Cerebellar nuclear complex (tissue), 1 donor: Measurements from ENCODE around the gene HLCS.

Source experiments
- DNase-seq, 2 experiments: peaks; one replicate each; lab custom pipeline; 2025; lab: John Stamatoyannopoulos, UW

Gene HLCS

DNA sequence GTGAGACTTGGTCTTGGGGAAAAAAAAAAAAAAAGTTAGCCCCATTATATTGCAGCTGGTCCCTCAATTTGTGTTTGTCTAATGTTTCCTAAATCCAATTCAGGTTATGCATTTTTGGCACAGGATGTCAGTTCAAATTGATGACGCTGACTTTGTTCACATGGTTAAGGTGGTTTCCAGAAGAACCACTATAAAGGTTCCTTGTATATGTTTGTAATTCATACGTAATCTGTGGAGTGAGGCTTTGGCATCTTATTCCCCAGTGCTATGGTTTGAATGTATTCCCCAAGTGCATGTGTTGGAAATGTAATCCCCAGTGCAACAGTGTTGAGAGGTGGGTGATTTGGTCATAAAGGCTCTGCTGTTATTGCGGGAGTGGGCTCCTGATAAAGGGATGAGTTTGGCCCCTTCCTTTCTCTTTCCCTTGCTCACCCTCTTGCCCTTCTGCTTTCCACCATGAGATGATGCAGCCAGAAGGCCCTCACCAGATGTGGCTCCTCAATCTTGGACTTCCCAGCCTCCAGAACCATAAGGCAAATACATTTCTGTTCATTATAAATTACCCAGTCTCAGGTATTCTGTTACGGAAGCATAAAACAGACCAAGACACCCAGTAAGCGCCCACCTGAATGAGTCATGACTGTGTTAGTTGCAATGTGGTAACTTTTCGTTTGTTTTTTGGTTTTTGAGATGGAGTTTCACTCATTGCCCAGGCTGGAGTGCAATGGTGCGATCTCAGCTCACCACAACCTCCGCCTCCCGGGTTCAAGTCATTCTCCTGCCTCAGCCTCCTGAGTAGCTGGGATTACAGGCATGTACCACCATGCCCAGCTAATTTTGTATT lies 19.5 kb upstream of the HLCS start:
- no peak for DNase-seq

DNA sequence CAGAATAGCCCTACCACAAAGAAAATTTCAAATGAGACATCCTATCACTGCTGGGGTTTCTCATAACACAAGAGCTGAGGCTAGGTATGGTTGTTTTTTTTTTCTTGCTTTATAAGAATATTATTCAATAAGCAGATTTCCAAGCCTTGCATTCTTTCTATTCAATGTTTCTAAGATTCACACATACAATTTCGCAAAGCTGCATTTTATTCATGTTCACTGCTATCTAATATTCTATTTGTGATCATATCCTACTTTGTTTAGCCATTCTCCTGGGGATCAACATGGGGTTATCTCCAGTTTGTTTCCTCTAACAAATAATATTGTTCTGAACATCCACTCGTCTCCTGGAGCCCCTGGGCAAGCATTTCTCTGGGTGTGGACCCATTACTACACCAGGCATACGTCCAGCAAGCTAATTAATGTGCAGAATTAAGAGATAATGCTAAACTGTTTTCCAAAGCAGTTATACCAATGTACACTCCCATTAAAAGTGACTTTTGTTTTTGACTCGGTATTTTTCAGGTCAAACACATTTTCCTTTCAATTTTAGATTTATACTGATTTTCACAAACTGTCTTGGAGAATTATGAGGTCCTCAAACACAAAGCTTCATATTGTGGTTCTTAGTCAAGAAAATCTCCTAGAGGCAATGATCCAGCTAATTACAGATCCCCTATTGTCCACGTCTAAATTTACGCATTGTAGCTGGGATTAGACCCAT lies 15.7 kb upstream of the HLCS start:
- DNase-seq, result no peak

DNA sequence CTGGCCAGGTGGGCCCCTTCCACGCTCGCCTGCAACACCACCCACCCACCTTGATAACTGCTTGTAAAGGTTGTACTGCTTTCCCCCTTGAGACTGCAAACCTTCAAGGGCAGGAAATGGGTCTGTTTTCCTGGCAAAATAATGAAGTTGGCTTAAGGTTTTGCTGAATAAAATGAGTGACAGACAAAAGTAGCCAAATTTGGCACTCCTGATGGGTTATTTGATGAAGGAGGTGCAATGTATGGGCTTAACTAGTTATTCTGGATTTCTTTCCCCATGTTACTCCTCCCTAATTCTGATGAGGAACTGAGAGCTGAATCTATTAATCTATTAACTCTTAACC lies 14.6 kb upstream of the HLCS start:
- no peak for DNase-seq

DNA sequence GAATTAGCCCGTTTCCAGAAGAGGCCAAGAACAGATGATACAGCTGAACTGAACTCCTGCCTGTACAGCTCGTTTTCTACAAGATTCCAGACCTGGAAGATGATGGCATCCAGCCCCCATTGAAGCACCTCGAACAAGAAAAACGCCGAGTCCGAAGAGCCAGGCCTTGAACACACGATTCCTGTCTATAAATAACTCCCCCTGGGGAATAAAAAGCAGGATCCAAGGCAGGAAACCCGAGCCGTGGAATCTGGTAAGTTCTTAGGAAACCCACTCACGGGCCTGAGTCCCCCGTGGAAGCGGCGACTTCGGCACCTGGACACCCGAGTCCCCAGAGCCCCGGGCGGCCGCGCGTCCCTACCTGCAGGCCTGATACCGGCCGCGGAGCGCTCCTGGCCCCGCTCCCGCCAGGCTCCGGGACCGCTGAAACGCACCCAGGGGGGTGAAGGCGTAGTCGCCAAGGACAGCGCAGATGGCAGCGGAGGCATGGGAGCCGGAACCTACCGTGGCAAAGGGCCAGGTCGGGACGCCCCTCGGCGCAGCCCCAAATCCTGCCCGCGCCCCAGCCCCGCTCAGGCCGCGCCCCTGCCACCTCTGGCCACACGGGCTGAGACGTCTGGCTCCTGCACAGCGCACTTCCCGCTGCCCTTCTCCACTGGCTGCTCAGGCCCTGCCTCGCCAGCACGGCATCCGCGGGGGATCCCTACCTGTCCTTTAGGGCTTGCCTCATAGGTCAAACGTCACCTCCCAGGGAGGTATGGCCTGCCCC lies 14.0 kb upstream of the HLCS start:
- DNase-seq, result no peak

DNA sequence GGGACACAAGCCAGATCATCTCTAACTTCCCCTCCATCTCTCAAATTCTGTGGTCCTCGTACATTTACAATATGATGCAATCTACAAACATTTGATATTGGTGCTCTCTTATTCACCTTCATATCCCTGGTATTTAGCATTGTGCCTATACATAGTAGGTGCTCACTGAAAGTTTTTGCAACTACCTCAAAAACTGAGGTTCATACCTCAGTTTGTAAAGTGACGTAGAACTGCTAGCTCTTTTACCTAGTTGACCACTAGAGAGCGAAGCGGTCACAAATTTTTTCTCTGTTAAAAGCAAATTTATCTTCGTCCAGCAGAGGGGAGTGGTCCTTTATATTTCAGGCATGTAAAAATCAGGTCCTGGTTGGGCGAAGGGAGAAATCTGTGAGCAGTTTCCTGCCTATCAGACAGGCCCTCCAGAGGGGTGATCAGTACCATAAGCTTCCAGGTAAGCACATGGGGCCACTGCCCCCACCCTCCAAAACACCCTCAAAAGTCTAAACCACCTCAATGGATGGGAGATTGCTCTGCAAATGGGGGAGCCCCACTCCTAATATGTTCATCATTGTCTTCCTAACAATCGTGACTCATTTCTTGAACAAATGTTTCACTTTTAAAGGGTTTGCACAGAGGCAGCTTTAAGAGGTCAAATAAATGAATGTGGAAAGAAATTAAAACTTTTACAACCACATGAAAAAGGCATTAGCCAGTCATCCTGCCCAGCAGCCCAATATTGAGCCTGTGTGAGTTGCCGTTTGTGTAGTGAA lies 10.6 kb upstream of the HLCS start:
- DNase-seq, result no peak

DNA sequence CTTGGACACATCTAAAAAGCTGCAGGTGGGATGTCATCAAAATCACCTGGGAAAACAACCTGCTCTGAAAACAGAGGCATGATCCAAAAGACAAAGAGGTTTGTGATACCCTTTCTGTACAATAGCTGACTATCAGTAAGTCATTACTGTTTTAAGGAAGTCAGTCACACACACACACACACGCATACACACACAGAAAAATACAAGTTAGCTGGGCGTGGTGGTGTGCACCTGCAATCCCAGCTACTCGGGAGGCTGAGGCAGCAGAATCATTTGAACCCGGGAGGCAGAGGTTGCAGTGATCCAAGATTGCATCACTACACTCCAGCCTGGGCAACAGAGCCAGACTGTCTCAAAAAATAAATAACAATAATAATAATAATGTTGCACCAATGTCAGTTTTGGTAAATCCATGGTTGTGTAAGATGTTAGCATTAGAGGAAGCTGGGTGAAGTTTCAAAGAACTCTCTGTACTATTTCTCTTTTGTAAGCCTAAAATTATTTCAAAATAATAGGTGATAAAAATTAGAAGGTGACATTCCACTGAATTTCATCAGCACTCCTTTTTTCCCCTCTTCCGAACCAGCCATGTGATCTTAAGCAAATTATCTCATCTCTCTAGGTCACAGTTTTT lies 9.9 kb upstream of the HLCS start:
- no peak for DNase-seq

DNA sequence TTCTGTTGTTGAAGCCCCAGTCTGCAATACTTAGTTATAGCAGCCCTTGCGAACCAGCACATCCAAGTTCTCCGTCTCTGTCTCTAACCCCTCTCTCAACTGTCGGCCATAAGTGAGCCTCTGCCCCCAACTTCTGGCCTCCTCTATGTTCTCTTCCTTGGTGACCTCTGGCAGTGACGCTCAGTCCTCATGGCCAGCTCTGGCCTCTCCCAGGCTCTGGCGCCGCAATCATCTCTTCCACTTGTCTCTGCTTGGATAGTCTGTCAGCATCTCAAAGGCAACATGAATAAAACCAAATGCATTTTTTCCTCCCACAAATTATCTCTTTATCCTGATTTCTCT lies 8.4 kb upstream of the HLCS start:
- no peak for DNase-seq

DNA sequence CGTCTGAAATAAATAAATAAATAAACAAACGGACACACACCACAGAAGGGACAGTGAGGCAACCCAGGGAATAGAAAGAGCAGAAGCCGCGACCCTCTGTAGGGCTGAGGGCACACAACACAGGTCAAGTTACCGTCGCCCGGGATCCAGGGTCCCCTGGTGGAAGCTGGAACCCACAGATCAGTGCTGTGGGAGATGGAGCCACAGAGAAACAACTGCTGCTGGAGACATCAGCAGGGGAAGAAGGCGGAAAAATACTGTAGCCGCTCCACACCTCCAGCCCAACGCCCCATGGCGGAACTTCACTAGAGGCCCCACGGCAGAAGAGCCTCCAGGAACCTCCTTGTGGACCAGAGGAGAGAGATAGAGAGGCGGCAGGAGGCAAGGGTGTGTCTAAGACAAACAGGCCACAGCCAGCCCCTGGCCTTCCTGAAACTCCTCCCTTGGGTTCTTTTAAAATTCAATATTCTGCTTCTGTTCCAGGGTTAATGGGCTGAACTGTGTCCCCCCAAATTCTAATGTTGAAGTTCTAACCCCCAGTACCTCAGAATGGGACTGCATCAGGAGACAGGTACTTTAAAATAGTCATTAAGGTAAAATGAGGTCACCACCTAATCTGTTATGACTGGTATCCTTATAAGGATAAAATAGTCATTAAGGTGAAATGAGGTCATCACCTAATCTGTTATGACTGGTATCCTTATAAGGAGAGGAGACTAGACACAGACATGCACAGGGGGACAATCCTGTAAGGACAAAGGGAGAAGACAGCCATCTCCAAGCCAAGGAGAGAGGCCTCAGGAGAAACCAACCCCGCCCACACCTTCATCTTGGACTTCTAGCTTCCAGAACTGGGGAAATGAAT lies 7.7 kb upstream of the HLCS start:
- DNase-seq, result no peak

DNA sequence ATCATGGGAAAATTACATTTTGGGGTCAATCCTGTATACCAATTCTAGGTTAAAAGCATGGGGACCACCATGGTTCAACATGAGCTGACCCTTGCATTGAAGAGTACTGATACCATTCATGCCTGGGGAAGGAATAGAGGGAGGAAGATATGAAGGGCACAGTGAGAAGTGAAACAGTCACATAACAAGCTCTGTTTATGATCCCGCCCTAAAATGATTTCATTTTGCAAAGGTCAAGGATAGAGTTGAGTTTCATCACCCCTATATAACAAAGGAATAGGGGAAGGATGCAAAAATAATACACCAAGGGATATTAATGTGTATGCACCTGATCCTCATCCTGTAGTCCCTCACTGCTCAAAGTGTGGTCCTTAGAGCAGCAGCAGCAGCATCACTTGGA lies 2.5 kb upstream of the HLCS start:
- DNase-seq, result no peak

DNA sequence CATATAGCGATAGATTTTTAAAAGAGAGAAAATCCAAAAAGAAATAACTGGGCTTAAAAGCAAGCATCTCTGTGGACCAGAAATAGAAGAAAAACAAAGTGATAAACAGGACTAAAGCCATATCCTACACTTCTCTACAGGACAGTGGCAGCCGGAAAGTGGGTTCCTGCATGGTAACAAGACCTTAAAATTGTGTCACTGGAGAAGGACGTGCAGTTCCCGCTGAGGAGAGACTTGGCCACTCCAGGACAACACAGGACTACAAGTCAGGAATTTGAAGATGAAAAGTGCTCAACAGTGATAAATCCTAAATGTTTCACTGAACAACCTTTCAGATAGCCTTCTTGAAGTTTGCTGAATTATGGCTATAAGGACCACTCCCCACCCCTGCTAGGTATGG lies 1.9 kb upstream of the HLCS start:
- no peak for DNase-seq

DNA sequence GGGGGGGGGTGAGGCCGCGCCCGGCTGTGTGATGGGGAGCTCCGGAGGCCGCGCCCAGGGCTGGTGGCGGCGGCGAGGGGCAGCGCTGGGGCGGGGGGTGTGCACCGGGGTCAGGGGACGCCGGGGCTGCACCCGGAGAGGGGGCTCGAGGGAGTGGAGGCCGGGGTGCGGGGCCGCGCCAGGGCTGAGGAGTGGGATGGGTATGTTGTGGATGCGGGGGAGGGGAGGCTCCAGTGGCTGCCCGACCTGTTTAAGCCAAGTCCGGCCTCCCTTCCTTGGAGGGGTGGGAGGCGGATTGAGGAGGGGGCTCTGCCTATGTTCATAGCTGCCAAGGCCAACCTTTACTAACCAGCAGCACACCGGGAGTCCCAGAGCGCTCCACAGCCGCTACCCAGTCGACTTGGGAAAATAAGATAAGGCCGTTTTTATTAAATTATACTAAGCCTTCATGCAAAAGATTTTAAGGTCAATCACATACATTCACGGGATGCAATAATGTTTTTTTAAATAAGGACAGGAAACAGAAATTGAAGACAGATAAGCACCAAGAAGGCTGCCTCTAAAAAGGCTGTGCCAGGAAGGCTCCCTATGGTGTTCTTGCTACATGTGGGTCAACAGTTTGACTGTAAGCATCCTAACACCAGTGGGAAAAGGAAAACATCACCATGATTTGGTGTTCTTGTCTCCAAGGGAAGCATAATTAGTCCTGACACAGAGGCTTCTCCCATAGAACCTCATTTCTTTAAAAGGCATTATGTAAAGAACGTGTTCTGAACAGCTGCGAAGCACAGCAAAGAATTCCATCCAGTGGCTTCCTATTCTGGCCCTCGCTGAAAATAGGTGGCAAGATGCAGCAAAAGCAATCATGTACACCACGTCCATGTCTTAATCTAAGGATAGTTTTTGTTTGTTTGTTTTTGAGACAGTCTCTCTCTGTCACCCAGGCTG lies 626 bp upstream of the HLCS start:
- peak in 1 of 2 experiments; percentile 20 for DNase-seq

DNA sequence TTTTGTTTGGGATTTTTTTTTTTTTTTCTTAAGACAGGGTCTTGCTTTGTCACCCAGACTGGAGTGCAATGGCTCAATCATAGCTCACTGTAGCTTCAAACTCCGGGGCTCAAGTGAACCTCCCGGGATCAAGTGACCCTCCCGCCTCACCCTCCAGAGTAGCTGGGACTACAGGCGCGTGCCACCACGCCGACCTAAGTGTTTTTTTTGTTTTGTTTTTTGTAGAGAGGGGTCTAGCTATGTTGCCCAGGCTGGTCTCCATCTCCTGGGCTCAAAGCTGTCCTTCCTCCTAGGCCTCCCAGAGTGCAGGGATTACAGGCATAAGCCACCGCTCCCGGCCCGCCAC lies 776 bp downstream of the HLCS start:
- no peak for DNase-seq

DNA sequence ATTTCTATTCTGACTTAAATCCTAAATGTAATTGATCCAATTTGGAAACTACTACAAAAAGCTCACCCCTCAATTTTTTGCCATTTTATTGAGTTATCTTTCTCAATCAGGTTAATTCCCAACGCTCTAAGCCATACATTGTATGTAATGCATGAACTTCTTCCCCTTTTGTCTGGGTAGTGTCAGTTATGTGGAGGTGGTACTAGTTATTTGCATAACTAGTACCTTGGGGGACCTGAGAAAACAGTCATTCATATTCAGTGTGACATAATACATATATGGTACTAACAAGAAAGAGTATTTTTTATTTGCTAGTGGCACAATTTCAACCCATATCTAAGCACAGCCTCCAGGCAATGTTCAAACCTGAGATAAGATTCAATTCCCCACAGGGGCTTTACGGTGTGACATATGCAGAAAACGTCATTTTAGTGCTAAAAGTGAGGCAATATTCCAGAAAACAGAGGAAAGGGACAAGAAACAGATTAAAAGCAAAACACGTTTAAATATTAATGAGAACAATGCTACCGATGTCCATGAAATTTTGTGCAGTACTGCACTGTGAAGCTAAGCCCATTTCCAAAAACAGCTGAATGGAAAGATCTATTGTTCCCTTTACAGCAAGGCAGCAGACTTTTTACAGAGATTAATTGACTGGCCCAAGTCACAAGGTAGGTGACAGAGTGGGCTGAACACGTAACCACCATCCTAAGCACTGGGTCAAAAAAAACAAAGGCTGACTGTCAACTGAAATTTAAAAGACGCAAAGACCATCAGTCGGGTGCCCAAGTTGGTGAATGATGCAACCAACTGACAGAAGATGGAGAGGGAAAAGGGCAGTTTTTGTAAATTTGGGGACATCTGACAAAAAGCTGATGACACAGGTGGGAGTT lies 1.4 kb downstream of the HLCS start:
- no peak for DNase-seq

DNA sequence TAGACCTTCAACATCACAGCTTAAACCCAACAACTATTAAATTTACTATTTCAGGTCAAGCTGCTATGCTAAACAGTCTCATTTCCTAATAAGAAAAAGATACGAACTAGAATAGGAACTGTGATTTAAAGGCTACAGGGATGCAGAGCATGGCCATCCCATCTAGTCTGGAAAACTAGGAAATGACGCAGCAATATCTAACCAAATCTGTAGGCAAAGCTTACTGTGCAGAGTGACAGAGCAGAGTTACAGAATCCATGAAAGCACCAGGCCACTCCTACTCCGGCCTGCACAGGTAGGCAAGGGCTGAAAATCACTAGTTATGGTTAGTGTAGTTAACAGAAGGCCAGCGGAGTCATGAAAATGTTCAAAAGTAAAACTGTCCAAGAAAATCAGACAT lies 2.1 kb downstream of the HLCS start:
- no peak for DNase-seq

DNA sequence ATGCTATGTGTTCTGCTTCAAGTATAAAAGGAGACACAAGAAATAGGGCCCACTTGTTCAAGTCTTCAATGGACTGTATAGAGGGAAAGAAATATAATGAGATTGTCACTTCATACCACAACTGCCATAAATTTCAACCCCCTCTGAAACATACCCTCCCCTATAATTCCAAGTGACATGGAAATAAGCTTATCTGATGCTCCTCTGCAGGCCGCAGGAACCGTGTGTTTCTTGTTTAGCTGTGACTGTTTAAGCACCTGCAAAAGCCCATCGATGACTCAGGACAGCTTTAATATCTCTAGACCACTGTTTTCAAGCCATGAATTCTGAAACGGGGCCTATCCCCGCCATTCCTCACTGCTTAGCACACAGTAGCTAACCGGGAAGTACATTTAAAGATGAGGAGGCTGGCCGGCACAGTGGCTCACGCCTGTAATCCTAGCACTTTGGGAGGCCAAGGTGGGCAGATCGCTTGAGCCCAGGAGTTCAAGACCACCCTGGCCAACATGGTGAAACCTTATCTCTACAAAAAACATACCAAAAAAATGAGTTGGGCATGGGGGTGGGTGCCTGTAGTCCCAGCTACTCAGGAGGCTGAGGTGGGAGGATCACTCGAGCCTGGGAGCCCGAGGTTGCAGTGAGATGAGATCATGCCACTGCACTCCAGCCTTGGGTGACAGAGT lies 4.2 kb downstream of the HLCS start:
- DNase-seq, result no peak

DNA sequence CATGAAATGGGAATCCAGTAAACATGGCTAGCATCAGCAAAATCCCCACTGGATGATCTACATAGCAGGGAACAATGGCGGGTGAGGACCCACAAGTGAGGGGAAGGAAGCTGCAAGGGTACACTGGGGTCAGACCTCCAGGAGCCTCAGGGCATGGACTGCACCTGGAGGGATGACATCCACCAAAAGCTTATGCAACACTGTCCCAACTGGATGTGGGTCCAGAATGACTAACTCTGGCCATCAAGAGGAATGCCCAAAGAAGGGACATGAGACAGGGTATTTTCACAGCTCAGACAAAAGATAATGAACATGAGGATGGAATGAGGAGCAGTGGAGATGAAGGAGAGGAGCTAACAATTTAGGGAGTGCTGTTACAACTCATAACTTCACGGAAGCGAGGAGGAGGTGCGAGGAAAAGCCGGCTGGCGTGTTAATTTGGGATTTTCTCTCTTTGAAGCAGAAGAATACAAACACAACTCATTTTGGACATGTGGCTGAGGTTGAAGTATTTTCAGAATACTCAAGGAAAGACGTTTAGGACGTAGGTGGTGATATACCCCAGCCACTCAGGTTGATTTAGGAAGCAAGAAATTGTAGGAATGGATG lies 5.7 kb downstream of the HLCS start:
- no peak for DNase-seq

DNA sequence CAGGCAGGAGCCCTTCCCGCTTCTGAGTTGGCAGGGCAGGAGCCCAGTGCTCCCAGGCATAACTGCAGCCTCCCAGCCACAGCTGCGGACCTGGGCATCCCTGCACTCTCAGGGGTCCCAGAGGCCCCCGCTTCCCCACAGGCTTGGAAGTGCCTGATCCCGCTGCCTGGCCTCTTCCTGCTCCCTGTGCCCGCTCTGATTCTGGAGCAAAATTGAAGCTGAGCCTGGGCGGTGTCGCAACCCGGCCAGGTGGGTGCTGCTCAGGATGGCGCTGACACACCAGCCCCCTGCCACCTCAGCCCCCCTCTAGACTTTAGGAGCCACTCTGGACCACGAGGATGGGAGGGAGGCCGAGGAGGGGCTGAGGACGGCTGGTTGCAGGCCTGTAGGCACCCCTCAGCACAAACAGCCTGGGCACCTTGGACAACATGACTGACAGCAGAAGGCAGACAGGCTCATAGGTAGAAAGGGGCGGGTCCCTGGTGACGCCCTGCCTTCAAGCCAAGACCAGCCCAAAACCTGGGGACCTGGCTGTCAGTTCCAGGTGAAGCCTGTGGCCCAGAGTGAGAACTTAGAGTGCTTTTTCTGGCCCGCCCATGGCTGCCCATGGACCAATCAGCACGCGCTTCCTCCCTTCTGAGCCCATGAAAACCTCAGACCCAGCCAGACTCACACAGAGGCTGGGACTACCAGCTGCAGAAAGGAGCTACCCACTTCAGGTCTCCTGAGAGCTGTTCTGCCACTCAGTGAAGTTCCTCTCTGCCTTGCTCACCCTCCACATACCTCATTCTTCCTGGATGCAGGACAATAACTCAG lies 7.2 kb downstream of the HLCS start:
- no peak for DNase-seq
